ENCODE data around the gene BEST4.

DNA sequence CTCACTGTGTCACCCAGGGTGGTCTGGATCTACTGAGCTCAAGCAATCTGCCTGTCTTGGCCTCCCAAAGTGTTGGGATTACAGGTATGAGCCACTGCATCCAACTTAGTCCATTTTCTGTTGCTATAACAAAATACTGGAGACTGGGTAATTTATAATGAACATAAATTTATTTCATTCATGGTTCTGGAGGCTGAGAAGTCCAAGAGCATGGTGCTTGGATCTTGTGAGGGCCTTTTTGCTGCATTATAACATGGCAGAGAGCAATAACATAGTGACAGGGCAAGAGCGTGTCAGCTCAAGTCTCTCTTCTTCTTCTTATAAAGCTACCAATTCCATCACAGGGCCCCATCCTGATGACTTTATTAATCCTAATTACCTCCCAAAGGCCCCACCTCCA lies 52.0 kb downstream of the BEST4 start:
- no peak for TF ChIP-seq CTCF (IDR thresholded peaks at IDR 0.05; ENCODE audit: low read length)
- TF ChIP-seq EZH2 (IDR thresholded peaks at IDR 0.05; ENCODE audit: borderline replicate concordance, low read length): no peak

Data from OCI-LY1 (cell line).